HL-60 (cell line): ENCODE data around the gene GON4L.

Source experiments
- DNase-seq, 2 experiments: peaks; one replicate each; pipeline ENCODE4 v3.0.0-alpha.2; 2010 to 2020; ENCODE audit warnings: low read depth in 1 of 2, low spot score in 1 of 2
- H3K27ac ChIP-seq: fragments of 250-450 bp; sonication (Bioruptor Pico); replicated peaks from 2 replicates; pipeline ENCODE4 v1.5.1; 2020; ENCODE audit warnings: mild to moderate bottlenecking, moderate library complexity
- H3K27me3 ChIP-seq: fragments of 250-450 bp; sonication (Bioruptor Pico); 2 replicates; pipeline ENCODE4 v1.5.1; 2021; ENCODE audit warnings: mild to moderate bottlenecking, moderate library complexity; ENCODE audit not compliant: insufficient read depth, poor library complexity, severe bottlenecking
- H3K4me3 ChIP-seq: replicated peaks from 2 replicates; pipeline ENCODE4 v1.5.1; 2011; ENCODE audit warnings: mild to moderate bottlenecking, control low read depth, low read length; ENCODE audit not compliant: insufficient read depth
- GABPA ChIP-seq: IDR thresholded peaks from 2 replicates; pipeline ENCODE4 v1.6.1; 2012; ENCODE audit warnings: low read depth
- POLR2AphosphoS5 ChIP-seq: IDR thresholded peaks from 2 replicates; pipeline ENCODE4 v1.6.1; 2012; ENCODE audit warnings: low read depth
- SPI1 ChIP-seq: IDR thresholded peaks from 2 replicates; pipeline ENCODE4 v1.6.1; 2012; ENCODE audit warnings: low read depth, mild to moderate bottlenecking, borderline replicate concordance
- TF ChIP-seq, protein P1 (sequence below): IDR thresholded peaks from one replicate; pipeline ENCODE4 v1.5.1; 2011; ENCODE audit warnings: low read length, control low read depth, inconsistent platforms; ENCODE audit not compliant: insufficient read depth
- TF ChIP-seq, protein P2 (sequence below): IDR thresholded peaks from 2 replicates; pipeline ENCODE4 v1.6.1; 2012; ENCODE audit warnings: low read depth; ENCODE audit not compliant: insufficient replicate concordance

GON4L gene

DNA sequence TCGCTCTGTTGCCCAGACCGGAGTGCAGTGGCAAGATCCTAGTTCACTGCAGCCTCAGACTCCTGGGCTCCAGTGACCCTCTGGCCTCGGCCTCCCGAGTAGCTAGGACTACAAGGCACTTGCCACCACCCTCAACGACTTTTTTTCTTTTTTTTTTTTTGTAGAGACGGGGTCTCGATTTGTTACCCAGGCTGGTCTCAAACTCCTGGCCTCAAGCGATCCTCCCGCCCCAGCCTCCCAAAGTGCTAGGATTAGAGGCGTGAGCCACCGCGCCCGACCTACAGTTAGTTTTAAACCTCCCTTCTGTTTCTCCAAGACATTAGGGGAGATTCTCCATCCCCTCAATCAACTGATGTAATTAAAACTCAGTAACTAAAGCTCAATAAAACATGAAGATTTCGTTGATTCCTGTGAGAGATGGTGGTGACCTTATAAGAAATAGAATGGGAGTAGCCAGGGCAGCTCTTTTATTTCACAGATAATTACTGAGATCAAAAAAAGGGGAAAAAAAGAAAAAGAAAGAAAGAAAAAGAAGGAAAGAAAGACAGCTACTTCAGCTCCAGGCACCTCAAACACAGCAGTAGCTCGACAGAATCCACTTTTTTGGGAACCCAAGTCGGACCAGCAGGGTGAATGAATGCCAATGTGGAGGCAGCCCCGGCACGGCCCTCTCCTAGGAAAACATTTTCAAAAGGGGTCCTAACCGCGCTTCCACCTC is 598 bp downstream of the GON4L start:
- TF ChIP-seq GABPA (no peak), SPI1 (no peak)
- TF ChIP-seq, protein P1, sequence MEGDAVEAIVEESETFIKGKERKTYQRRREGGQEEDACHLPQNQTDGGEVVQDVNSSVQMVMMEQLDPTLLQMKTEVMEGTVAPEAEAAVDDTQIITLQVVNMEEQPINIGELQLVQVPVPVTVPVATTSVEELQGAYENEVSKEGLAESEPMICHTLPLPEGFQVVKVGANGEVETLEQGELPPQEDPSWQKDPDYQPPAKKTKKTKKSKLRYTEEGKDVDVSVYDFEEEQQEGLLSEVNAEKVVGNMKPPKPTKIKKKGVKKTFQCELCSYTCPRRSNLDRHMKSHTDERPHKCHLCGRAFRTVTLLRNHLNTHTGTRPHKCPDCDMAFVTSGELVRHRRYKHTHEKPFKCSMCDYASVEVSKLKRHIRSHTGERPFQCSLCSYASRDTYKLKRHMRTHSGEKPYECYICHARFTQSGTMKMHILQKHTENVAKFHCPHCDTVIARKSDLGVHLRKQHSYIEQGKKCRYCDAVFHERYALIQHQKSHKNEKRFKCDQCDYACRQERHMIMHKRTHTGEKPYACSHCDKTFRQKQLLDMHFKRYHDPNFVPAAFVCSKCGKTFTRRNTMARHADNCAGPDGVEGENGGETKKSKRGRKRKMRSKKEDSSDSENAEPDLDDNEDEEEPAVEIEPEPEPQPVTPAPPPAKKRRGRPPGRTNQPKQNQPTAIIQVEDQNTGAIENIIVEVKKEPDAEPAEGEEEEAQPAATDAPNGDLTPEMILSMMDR, result no peak
- TF ChIP-seq, protein P2, sequence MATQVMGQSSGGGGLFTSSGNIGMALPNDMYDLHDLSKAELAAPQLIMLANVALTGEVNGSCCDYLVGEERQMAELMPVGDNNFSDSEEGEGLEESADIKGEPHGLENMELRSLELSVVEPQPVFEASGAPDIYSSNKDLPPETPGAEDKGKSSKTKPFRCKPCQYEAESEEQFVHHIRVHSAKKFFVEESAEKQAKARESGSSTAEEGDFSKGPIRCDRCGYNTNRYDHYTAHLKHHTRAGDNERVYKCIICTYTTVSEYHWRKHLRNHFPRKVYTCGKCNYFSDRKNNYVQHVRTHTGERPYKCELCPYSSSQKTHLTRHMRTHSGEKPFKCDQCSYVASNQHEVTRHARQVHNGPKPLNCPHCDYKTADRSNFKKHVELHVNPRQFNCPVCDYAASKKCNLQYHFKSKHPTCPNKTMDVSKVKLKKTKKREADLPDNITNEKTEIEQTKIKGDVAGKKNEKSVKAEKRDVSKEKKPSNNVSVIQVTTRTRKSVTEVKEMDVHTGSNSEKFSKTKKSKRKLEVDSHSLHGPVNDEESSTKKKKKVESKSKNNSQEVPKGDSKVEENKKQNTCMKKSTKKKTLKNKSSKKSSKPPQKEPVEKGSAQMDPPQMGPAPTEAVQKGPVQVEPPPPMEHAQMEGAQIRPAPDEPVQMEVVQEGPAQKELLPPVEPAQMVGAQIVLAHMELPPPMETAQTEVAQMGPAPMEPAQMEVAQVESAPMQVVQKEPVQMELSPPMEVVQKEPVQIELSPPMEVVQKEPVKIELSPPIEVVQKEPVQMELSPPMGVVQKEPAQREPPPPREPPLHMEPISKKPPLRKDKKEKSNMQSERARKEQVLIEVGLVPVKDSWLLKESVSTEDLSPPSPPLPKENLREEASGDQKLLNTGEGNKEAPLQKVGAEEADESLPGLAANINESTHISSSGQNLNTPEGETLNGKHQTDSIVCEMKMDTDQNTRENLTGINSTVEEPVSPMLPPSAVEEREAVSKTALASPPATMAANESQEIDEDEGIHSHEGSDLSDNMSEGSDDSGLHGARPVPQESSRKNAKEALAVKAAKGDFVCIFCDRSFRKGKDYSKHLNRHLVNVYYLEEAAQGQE, result no peak
- DNase-seq, result no peak

GRCh38 chr1:155850345-155850744 is 6.7 kb downstream of the GON4L start:
- no peak overlapping the region for H3K4me3 ChIP-seq
- no peak for DNase-seq

More for the DNA sequence above, 598 bp downstream of the GON4L start:
- Histone ChIP-seq H3K27ac (peak overlapping the region; percentile 73), H3K4me3 (peak overlapping the region; percentile 92), H3K27me3 (no peaks in the 10 kb centered on the region)

GRCh38 chr1:155847823-155848529 is 9.0 kb downstream of the GON4L start:
- DNase-seq, result no peak
- no peaks in the 10 kb centered on the region for H3K27me3 ChIP-seq
- no peak overlapping the region for H3K27ac ChIP-seq
- TF ChIP-seq, protein P1, result no peak
- TF ChIP-seq GABPA (no peak), POLR2AphosphoS5 (no peak), SPI1 (no peak)
- TF ChIP-seq, protein P2, result no peak
- H3K4me3 ChIP-seq, result no peak overlapping the region

More at GRCh38 chr1:155850345-155850744, 6.7 kb downstream of the GON4L start:
- Histone ChIP-seq H3K27ac (no peak overlapping the region), H3K27me3 (no peaks in the 10 kb centered on the region)
- TF ChIP-seq GABPA (no peak), POLR2AphosphoS5 (no peak), SPI1 (no peak)
- TF ChIP-seq, protein P2, result no peak
- TF ChIP-seq, protein P1, result no peak
